ENCODE data around the gene CACNB1. TPM values are rescaled to one million over a fixed set of nuclear protein-coding genes. Genes with fewer than 3 reads are reported as not detected.

CACNB1 gene
- total RNA-seq, 1 experiment from 2014 or later, result 6.6 TPM

DNA sequence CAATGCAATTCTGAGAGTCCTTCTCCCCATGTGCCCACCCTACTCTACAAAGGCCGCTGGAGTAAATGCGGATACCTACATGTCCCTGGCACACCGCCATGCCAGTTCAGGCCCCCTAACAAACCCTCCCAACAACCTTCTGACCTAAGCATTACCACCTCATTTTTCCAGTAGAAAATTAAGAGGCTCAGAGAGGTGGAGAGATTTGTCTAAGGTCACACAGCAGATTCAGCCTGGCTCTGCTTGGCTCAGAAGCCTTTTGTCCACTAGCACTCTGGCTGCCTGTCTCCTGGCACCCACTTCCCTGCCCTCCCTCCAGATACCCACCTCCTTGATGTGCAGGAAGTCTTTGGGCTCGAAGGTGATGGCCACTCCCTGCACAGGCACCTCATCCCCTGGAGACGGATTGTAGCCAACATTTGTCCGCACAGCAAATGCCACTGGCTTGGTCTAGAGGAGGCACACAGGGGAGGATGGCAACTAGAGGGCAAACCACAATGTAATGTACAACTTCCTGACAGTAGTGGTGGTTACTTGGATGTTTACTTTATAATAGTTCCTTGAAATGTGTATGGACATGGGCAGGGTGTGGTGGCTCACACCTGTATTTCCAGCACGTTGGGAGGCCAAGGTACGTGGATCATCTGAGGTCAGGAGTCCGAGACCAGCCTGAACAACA lies 10.2 kb downstream of the CACNB1 start:
- H3K27me3 Mint-ChIP-seq (ENCODE audit: insufficient read depth, unreplicated experiment), result no peaks in the 10 kb centered on the region
- no peak for DNase-seq (ENCODE audit: unreplicated experiment)
- intact Hi-C loops (cut with micrococcal nuclease), result no loop called here
- no TSS peak for BruUV-seq (replicated peaks)
- ChIA-PET CTCF (no interaction called here), POLR2A (no interaction called here)
- H3K27ac Mint-ChIP-seq (ENCODE audit: low read depth, unreplicated experiment), result no peak overlapping the region
- TF ChIP-seq, protein P1, sequence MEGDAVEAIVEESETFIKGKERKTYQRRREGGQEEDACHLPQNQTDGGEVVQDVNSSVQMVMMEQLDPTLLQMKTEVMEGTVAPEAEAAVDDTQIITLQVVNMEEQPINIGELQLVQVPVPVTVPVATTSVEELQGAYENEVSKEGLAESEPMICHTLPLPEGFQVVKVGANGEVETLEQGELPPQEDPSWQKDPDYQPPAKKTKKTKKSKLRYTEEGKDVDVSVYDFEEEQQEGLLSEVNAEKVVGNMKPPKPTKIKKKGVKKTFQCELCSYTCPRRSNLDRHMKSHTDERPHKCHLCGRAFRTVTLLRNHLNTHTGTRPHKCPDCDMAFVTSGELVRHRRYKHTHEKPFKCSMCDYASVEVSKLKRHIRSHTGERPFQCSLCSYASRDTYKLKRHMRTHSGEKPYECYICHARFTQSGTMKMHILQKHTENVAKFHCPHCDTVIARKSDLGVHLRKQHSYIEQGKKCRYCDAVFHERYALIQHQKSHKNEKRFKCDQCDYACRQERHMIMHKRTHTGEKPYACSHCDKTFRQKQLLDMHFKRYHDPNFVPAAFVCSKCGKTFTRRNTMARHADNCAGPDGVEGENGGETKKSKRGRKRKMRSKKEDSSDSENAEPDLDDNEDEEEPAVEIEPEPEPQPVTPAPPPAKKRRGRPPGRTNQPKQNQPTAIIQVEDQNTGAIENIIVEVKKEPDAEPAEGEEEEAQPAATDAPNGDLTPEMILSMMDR (IDR thresholded peaks at IDR 0.05; ENCODE audit: unreplicated experiment), result no peak
- no peaks in the 10 kb centered on the region for H3K4me1 Mint-ChIP-seq (ENCODE audit: insufficient read depth, unreplicated experiment)
- peaks cover 53% of the 10 kb centered on the region for H3K36me3 Mint-ChIP-seq (ENCODE audit: insufficient read depth, unreplicated experiment)
- no peak overlapping the region for H3K4me3 Mint-ChIP-seq (ENCODE audit: unreplicated experiment)
- no peaks in the 10 kb centered on the region for H3K9me3 Mint-ChIP-seq (ENCODE audit: unreplicated experiment)

- no TSS peak for BruUV-seq (replicated peaks)
- Mint-ChIP-seq H3K27me3 (ENCODE audit: insufficient read depth, unreplicated experiment) (no peaks in the 10 kb centered on the region), H3K36me3 (ENCODE audit: insufficient read depth, unreplicated experiment) (peaks cover 51% of the 10 kb centered on the region), H3K9me3 (ENCODE audit: unreplicated experiment) (no peaks in the 10 kb centered on the region), H3K4me3 (ENCODE audit: unreplicated experiment) (no peak overlapping the region), H3K4me1 (ENCODE audit: insufficient read depth, unreplicated experiment) (no peaks in the 10 kb centered on the region), H3K27ac (ENCODE audit: low read depth, unreplicated experiment) (no peak overlapping the region)
- intact Hi-C loops (cut with micrococcal nuclease), result no loop called here
- ChIA-PET CTCF (no interaction called here), POLR2A (interaction anchor here (0.8 kb wide), 1 partner anchor 13 kb away, joined by 4 read pairs; the partner anchor contains the start of gene RPL19)
- no peak for DNase-seq (ENCODE audit: unreplicated experiment)
- TF ChIP-seq, protein P1 (IDR thresholded peaks at IDR 0.05; ENCODE audit: unreplicated experiment), result no peak
Observed at GRCh38 chr17:39186481-39187002, 10.9 kb downstream of the CACNB1 start.

GRCh38 chr17:39183720-39184119 lies 13.7 kb downstream of the CACNB1 start:
- intact Hi-C loops (cut with micrococcal nuclease), result no loop called here
- Mint-ChIP-seq H3K27ac (ENCODE audit: low read depth, unreplicated experiment) (no peak overlapping the region), H3K36me3 (ENCODE audit: insufficient read depth, unreplicated experiment) (peaks cover 43% of the 10 kb centered on the region), H3K27me3 (ENCODE audit: insufficient read depth, unreplicated experiment) (no peaks in the 10 kb centered on the region), H3K4me1 (ENCODE audit: insufficient read depth, unreplicated experiment) (peaks cover 1% of the 10 kb centered on the region), H3K4me3 (ENCODE audit: unreplicated experiment) (no peak overlapping the region), H3K9me3 (ENCODE audit: unreplicated experiment) (no peaks in the 10 kb centered on the region)
- CTCF ChIA-PET, result interaction anchor here (0.5 to 0.7 kb wide), 5 partner anchors 19 to 131 kb away, joined by 3 to 5 read pairs (median 3); no protein-coding TSS in a partner anchor
- BruUV-seq (replicated peaks), result no TSS peak
- POLR2A ChIA-PET, result interaction anchor here (1.1 kb wide), 1 partner anchor 16 kb away, joined by 5 read pairs; the partner anchor contains the start of gene RPL19
- TF ChIP-seq, protein P1 (IDR thresholded peaks at IDR 0.05; ENCODE audit: unreplicated experiment), result no peak
- DNase-seq (ENCODE audit: unreplicated experiment), result no peak

DNA sequence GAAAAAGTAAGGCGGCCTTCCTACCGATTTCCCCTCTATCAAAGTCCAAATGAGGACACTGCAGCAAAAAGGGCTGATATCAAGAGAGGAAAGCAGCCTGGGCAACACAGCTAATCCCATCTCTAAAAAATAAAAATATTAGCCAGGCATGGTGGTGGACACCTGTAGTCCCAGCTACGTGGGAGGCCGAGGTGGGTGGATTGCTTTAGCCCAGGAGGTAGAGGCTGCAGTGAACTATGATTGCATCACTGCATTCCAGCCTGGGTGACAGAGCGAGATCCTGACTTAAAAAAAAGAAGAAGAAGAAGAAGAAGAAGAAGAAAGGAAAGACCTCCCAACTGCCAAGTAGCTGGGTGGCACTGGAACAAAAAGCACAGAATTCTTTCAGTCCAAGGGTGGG lies 14.4 kb downstream of the CACNB1 start:
- no peak overlapping the region for H3K4me3 Mint-ChIP-seq (ENCODE audit: unreplicated experiment)
- H3K27ac Mint-ChIP-seq (ENCODE audit: low read depth, unreplicated experiment), result no peak overlapping the region
- H3K36me3 Mint-ChIP-seq (ENCODE audit: insufficient read depth, unreplicated experiment), result peaks cover 43% of the 10 kb centered on the region
- peaks cover 6% of the 10 kb centered on the region for H3K4me1 Mint-ChIP-seq (ENCODE audit: insufficient read depth, unreplicated experiment)
- no peaks in the 10 kb centered on the region for H3K27me3 Mint-ChIP-seq (ENCODE audit: insufficient read depth, unreplicated experiment)
- TF ChIP-seq, protein P1 (IDR thresholded peaks at IDR 0.05; ENCODE audit: unreplicated experiment), result no peak
- no peak for DNase-seq (ENCODE audit: unreplicated experiment)
- intact Hi-C loops (cut with micrococcal nuclease), result no loop called here
- POLR2A ChIA-PET, result interaction anchor here (1.1 kb wide), 1 partner anchor 17 kb away, joined by 5 read pairs; the partner anchor contains the start of gene RPL19
- CTCF ChIA-PET, result interaction anchor here (0.6 to 1.1 kb wide), 4 partner anchors 16 to 199 kb away, joined by 3 to 5 read pairs (median 3); no protein-coding TSS in a partner anchor
- no TSS peak for BruUV-seq (replicated peaks)
- no peaks in the 10 kb centered on the region for H3K9me3 Mint-ChIP-seq (ENCODE audit: unreplicated experiment)

All from MCF 10A (cell line).